Measurements from ENCODE around the gene ACVR1.

GRCh38 chr2:157875641-157876065 lies 477 bp downstream of the ACVR1 start:
- no peak for TF ChIP-seq EZH2 (IDR thresholded peaks at IDR 0.05; ENCODE audit: low read length, missing control alignments)
- TF ChIP-seq CTCF (conservative IDR thresholded peaks at IDR 0.05 in 1 of 2, IDR thresholded peaks at IDR 0.05 in 1 of 2; ENCODE audit: low read depth in 1 of 2, low read length in 2 of 2), result no peak
